Endothelial cell of umbilical vein (primary cell): ENCODE results near the gene FAM98C. TPM values are rescaled to one million over a fixed set of nuclear protein-coding genes. Genes with fewer than 3 reads are reported as not detected.

Source experiments
- BruUV-seq: library from RNA; stranded (reverse); fragments of 400-500 nt; replicated peaks from 2 replicates; lab custom pipeline; 2021; lab: Mats Ljungman, UMichigan
- CTCF ChIA-PET: fragments of 300-600, 350-600 bp; sonication (Branson Sonifier 250); formaldehyde crosslinking; loops from one replicate; lab custom pipeline; 2021; ENCODE audit warnings: antibody characterized with exemption, inconsistent platforms; lab: Charles Lee
- POLR2A ChIA-PET: fragments of 300-600, 350-600 bp; sonication (Branson Sonifier 250); formaldehyde crosslinking; loops from one replicate; lab custom pipeline; 2021; ENCODE audit warnings: antibody characterized with exemption, inconsistent platforms; lab: Charles Lee
- DNase-seq: peaks from one replicate; pipeline ENCODE4 v3.0.0-alpha.2; 2011; ENCODE audit warnings: low read depth, low spot score
- FAIRE-seq: peaks from 2 replicates; lab custom pipeline; 2011; peaks lifted over from hg19 to GRCh38; lab: Jason Lieb, UNC
- H2AFZ ChIP-seq: 2 replicates; pipeline ENCODE4 v1.6.0; 2012; ENCODE audit warnings: low read depth, low read length, control low read depth, inconsistent platforms
- H3K27ac ChIP-seq: 2 replicates; pipeline ENCODE4 v1.5.1; 2011; ENCODE audit warnings: low read depth, mild to moderate bottlenecking, control low read depth, low read length, moderate library complexity; ENCODE audit not compliant: insufficient read depth
- H3K27me3 ChIP-seq, 2 experiments: 2 replicates each; pipeline versions ENCODE4 v1.6.0 to v1.6.1; 2011; ENCODE audit warnings: low read length in 2 of 2, mixed read lengths in 1 of 2; ENCODE audit not compliant: control insufficient read depth in 2 of 2, insufficient read depth in 2 of 2
- H3K36me3 ChIP-seq, 2 experiments: 2 replicates in 1 of 2; 3 replicates in 1 of 2; pipeline ENCODE4 v1.5.1; 2011; ENCODE audit warnings: low read length in 2 of 2, mild to moderate bottlenecking in 1 of 2, moderate library complexity in 1 of 2; ENCODE audit not compliant: control insufficient read depth in 2 of 2, insufficient read depth in 2 of 2; ENCODE audit errors: extremely low read depth in 1 of 2
- H3K4me1 ChIP-seq: 3 replicates; pipeline ENCODE4 v1.5.1; 2011; ENCODE audit warnings: mild to moderate bottlenecking, low read length; ENCODE audit not compliant: control insufficient read depth, insufficient read depth; ENCODE audit errors: extremely low read depth
- H3K4me2 ChIP-seq: 2 replicates; pipeline ENCODE4 v1.6.1; 2011; ENCODE audit warnings: low read length, control low read depth, mixed read lengths; ENCODE audit not compliant: insufficient read depth
- H3K4me3 ChIP-seq, 3 experiments: fragments of 200-600 bp in 1 of 3; sonication (generic), shearing (Covaris generic) in 1 of 3; replicated peaks in 1 of 3; 2 replicates each; pipeline ENCODE4 v1.5.1; 2011 to 2016; ENCODE audit warnings: control low read depth in 3 of 3, low read length in 3 of 3, mild to moderate bottlenecking in 2 of 3, inconsistent platforms in 1 of 3, low read depth in 1 of 3, moderate library complexity in 1 of 3; ENCODE audit not compliant: insufficient read depth in 1 of 3
- H3K79me2 ChIP-seq: 2 replicates; pipeline ENCODE4 v1.6.0; 2012; ENCODE audit warnings: low read length, inconsistent platforms; ENCODE audit not compliant: control insufficient read depth, insufficient read depth
- H3K9ac ChIP-seq: replicated peaks from 2 replicates; pipeline ENCODE3; 2011; ENCODE audit warnings: low read length, control low read depth; ENCODE audit not compliant: insufficient read depth; ENCODE audit errors: extremely low read depth
- H3K9me1 ChIP-seq: replicated peaks from 3 replicates; pipeline ENCODE4 v1.6.0; 2011; ENCODE audit warnings: mild to moderate bottlenecking, low read length; ENCODE audit not compliant: control insufficient read depth, insufficient read depth; ENCODE audit errors: extremely low read depth
- H3K9me3 ChIP-seq: replicated peaks from 2 replicates; pipeline ENCODE4 v1.5.1; 2012; ENCODE audit warnings: low read length, inconsistent platforms; ENCODE audit not compliant: control insufficient read depth, insufficient read depth
- H4K20me1 ChIP-seq: replicated peaks from 2 replicates; pipeline ENCODE3; 2011; ENCODE audit warnings: mild to moderate bottlenecking, low read length; ENCODE audit not compliant: control insufficient read depth, insufficient read depth; ENCODE audit errors: extremely low read depth
- EZH2 ChIP-seq: IDR thresholded peaks from 2 replicates; pipeline ENCODE4 v1.6.1; 2012; ENCODE audit warnings: borderline replicate concordance, low read depth, mild to moderate bottlenecking, moderate library complexity, low read length, inconsistent platforms; ENCODE audit not compliant: severe bottlenecking
- FOS ChIP-seq: IDR thresholded peaks from 2 replicates; pipeline ENCODE4 v1.6.1; 2011; ENCODE audit warnings: mild to moderate bottlenecking, low read length, moderate library complexity, borderline replicate concordance; ENCODE audit not compliant: insufficient read depth
- GATA2 ChIP-seq: IDR thresholded peaks from 2 replicates; pipeline ENCODE4 v1.7.0; 2011; ENCODE audit warnings: low read depth, mild to moderate bottlenecking, moderate library complexity, mixed read lengths, low read length; ENCODE audit not compliant: insufficient read length, insufficient read depth
- JUN ChIP-seq: IDR thresholded peaks from 2 replicates; pipeline ENCODE4 v1.6.1; 2011; ENCODE audit warnings: borderline replicate concordance, low read depth; ENCODE audit not compliant: insufficient read length, insufficient read depth
- MAX ChIP-seq: IDR thresholded peaks from 2 replicates; pipeline ENCODE4 v1.6.1; 2011; ENCODE audit not compliant: insufficient read depth, insufficient read length
- MYC ChIP-seq: IDR thresholded peaks from one replicate; pipeline ENCODE4 v1.6.1; 2011; ENCODE audit warnings: mild to moderate bottlenecking, low read depth, low read length
- POLR2A ChIP-seq: IDR thresholded peaks from 2 replicates; pipeline ENCODE4 v1.6.1; 2012; ENCODE audit warnings: low read depth, mild to moderate bottlenecking, control low read depth, low read length
- POLR2AphosphoS5 ChIP-seq: IDR thresholded peaks from 2 replicates; pipeline ENCODE4 v1.6.1; 2012; ENCODE audit warnings: low read depth, mild to moderate bottlenecking, control low read depth, low read length, moderate library complexity; ENCODE audit not compliant: insufficient read depth
- dilution Hi-C: fragments of 300-500 bp; cut with MboI; formaldehyde crosslinking; loops from one replicate; pipeline ENCODE4 v1.15.0; 2019; ENCODE audit warnings: low sequenced_read_pairs; ENCODE audit not compliant: extremely low pct_ligation_motif_present
- intact Hi-C: fragments of 100-400 bp; cut with micrococcal nuclease; formaldehyde crosslinking; loops from one replicate; pipeline ENCODE4 v1.10.0; 2022
- polyA plus RNA-seq, 4 experiments: library from polyadenylated mRNA; depleted of rRNA in 3 of 4; stranded (reverse) in 3 of 4; unstranded in 1 of 4; fragments of >200 nt; gene quantifications; 2 replicates each; pipeline versions ENCODE4 v1.2.1 to v1.2.3, GENCODE V29; 2011 to 2012; ENCODE audit warnings: missing spikeins in 1 of 4
- total RNA-seq: library from RNA; stranded (reverse); gene quantifications from 2 replicates; pipeline ENCODE4 v1.2.3, GENCODE V29; 2021
- TF ChIP-seq, protein P1 (sequence below), 2 donors: IDR thresholded peaks; 1 replicate in 1 of 2; 2 replicates in 1 of 2; pipeline ENCODE4 v1.5.1; 2011; ENCODE audit warnings: low read length in 2 of 2, mild to moderate bottlenecking in 2 of 2, moderate library complexity in 2 of 2, control low read depth in 1 of 2, inconsistent platforms in 1 of 2, low read depth in 1 of 2; ENCODE audit not compliant: insufficient read depth in 1 of 2; ENCODE audit errors: extremely low read depth in 1 of 2

FAM98C gene
- total and polyA plus RNA-seq, 2 donors (not counting 3 experiments of a cell fraction or from before 2014, with no cell fraction given) = 12.6 to 13.0 TPM

GRCh38 chr19:38429811-38430156 lies 26.9 kb downstream of the FAM98C start:
- H4K20me1 ChIP-seq = no peaks in the 10 kb centered on the region
- TF ChIP-seq, protein P1, sequence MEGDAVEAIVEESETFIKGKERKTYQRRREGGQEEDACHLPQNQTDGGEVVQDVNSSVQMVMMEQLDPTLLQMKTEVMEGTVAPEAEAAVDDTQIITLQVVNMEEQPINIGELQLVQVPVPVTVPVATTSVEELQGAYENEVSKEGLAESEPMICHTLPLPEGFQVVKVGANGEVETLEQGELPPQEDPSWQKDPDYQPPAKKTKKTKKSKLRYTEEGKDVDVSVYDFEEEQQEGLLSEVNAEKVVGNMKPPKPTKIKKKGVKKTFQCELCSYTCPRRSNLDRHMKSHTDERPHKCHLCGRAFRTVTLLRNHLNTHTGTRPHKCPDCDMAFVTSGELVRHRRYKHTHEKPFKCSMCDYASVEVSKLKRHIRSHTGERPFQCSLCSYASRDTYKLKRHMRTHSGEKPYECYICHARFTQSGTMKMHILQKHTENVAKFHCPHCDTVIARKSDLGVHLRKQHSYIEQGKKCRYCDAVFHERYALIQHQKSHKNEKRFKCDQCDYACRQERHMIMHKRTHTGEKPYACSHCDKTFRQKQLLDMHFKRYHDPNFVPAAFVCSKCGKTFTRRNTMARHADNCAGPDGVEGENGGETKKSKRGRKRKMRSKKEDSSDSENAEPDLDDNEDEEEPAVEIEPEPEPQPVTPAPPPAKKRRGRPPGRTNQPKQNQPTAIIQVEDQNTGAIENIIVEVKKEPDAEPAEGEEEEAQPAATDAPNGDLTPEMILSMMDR (IDR thresholded peaks at IDR 0.05; ENCODE audit: extremely low read depth in 1 of 2, insufficient read depth in 1 of 2, low read depth in 1 of 2, low read length in 2 of 2) = no peak
- no peak for TF ChIP-seq FOS
- TF ChIP-seq POLR2A = no peak
- TF ChIP-seq POLR2AphosphoS5 = no peak
- TF ChIP-seq GATA2 = no peak
- no peak for TF ChIP-seq MAX
- TF ChIP-seq MYC = no peak
- no peak for TF ChIP-seq JUN
- no peak for TF ChIP-seq EZH2
- H3K4me1 ChIP-seq = no peaks in the 10 kb centered on the region
- no peak overlapping the region for H3K9ac ChIP-seq
- dilution Hi-C loops (no loop called here), intact Hi-C loops (no loop called here)
- peaks cover 4 to 5% of the 10 kb centered on the region in 2 experiments for H3K27me3 ChIP-seq
- H3K27ac ChIP-seq = no peak overlapping the region
- ChIA-PET CTCF (interaction anchor here (0.7 kb wide), 1 partner anchor 14 kb away, joined by 4 read pairs; no protein-coding TSS in a partner anchor), POLR2A (no interaction called here)
- no TSS peak for BruUV-seq
- no peak for DNase-seq
- H3K4me3 ChIP-seq = no peak overlapping the region
- no peak for FAIRE-seq
- H3K9me3 ChIP-seq = no peaks in the 10 kb centered on the region
- no peak overlapping the region for H2AFZ ChIP-seq
- H3K79me2 ChIP-seq = no peaks in the 10 kb centered on the region
- H3K9me1 ChIP-seq = no peaks in the 10 kb centered on the region
- H3K36me3 ChIP-seq = no peaks in the 10 kb centered on the region
- H3K4me2 ChIP-seq = no peak overlapping the region
